Measurements from ENCODE around the gene GATAD2B.

The GATAD2B gene

DNA sequence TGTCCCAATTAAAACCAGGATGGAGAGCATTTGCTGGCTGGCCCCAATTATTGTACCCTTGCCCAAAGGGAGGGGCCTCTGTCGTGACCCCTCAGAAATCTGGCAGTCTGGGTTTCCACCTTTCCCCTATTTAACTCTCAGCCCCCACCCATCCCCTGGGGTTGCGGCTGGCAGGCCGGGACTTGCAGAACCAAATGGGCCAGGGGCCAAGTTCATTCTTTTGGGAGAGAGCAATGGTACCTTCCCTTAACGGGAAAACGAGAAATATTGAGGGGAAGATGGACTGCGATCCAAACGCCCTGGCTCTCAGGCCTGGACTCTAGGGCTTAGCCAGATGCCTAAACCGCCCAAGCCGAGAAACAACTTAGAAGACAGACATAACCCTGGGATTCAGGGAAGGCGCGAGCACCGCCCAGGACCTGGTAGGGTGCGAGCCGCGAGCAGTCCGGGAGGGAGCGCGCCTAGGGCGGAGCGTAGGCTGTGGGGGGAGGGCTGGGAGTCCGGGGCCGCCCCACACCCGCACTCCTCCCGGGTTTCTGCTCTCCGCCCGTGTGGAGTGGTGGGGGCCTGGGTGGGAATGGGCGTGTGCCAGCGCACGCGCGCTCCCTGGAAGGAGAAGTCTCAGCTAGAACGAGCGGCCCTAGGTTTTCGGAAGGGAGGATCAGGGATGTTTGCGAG, 147.9 kb downstream of the GATAD2B start, which contains the start of gene SLC27A3:
TSS of gene SLC27A3 (plus strand) at position 628 of the 678 bp plus-strand sequence. CDS start 91 bp downstream, outside the sequence.
- ChIA-PET CTCF (interaction anchor here (1.1 to 3.5 kb wide), 4 partner anchors 12 to 212 kb away, joined by 3 to 18 read pairs (median 6); partner anchors contain the start of genes CREB3L4 and RAB13), POLR2A (no interaction called here)
- TF ChIP-seq, protein P1, sequence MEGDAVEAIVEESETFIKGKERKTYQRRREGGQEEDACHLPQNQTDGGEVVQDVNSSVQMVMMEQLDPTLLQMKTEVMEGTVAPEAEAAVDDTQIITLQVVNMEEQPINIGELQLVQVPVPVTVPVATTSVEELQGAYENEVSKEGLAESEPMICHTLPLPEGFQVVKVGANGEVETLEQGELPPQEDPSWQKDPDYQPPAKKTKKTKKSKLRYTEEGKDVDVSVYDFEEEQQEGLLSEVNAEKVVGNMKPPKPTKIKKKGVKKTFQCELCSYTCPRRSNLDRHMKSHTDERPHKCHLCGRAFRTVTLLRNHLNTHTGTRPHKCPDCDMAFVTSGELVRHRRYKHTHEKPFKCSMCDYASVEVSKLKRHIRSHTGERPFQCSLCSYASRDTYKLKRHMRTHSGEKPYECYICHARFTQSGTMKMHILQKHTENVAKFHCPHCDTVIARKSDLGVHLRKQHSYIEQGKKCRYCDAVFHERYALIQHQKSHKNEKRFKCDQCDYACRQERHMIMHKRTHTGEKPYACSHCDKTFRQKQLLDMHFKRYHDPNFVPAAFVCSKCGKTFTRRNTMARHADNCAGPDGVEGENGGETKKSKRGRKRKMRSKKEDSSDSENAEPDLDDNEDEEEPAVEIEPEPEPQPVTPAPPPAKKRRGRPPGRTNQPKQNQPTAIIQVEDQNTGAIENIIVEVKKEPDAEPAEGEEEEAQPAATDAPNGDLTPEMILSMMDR (IDR thresholded peaks at IDR 0.05; ENCODE audit: control extremely low read depth, extremely low read depth, low read depth, missing control alignments) = no peak
- DNase-seq (ENCODE audit: extremely low spot score) = no peak

DNA sequence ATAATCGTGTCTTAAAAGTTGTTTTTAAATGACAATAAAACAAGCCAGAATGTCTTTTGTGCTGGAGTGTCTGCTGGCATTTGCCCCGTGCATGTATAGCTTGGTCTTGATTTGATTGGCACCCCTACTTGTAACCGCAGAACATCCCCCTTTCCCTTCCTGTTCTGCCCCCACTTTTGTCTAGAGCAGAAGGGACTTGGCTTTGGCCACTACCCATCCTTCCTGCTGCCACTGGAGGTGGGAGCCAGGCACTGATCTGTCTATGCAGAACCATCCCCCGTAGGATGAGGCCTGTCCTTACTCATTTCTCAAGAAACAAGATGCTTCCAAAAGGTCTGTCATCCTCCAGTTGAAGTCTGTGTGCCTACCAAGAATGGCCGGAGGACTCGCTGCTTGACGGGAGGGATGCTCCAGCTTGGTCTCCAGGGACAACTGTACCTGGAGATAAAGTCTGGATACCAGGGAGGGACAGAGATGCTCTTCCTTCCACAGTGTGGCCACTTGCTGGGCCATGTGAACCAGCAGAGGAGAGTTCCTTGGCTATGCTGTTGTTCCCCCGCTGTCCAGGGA, 148.7 kb downstream of the GATAD2B start:
- CTCF ChIA-PET = interaction anchor here (1.7 kb wide), 1 partner anchor 23 kb away, joined by 5 read pairs; no protein-coding TSS in a partner anchor
- POLR2A ChIA-PET = interaction anchor here (0.6 kb wide), 1 partner anchor 122 kb away, joined by 6 read pairs; no protein-coding TSS in a partner anchor
- DNase-seq (ENCODE audit: extremely low spot score) = no peak
- TF ChIP-seq, protein P1 (IDR thresholded peaks at IDR 0.05; ENCODE audit: control extremely low read depth, extremely low read depth, low read depth, missing control alignments) = no peak

DNA sequence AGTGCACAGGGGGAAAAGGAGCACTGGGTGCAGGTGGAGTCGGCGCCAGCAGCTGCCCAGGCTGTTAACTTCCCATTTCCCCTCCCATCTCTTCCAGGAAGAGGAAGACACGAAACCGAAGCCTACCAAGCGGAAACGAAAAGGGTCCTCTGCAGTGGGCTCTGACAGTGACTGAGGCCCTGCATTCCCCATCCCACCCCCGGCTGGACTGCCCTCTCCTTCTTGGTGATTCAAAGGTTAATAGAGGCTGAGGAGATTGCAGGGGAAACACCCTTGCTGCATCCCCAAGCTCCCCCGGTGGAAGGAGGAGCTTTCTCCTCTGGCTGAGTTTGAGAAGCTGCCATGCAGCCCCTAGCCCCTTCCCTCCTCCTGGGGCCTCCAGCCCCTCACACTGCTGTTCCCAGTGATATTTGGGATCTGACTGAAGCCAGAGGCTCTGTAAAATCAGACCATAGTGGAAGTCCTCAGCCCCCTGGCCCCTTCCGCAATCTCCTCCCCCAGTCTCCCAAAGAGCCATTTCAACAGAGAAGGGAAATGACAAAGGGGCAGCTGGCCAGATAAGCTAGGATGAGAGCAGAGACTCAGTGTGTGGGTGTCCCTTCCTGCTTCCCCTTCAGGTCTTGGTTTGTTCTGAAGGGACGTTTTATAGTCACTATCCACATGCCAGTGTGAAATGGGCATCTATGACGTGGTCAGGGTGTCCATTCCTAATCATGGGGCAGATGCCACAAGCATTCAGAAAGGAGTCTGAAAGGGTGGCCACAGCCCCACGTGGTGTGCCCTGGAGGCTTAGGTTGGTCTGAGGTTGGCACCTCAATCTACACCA, 149.5 kb downstream of the GATAD2B start:
- TF ChIP-seq, protein P1 (IDR thresholded peaks at IDR 0.05; ENCODE audit: control extremely low read depth, extremely low read depth, low read depth, missing control alignments) = no peak
- POLR2A ChIA-PET = interaction anchor here (0.6 kb wide), 1 partner anchor 122 kb away, joined by 6 read pairs; no protein-coding TSS in a partner anchor
- DNase-seq (ENCODE audit: extremely low spot score) = no peak
- CTCF ChIA-PET = interaction anchor here (0.7 to 1.7 kb wide), 7 partner anchors 12 to 223 kb away, joined by 3 to 5 read pairs (median 3); partner anchors contain the start of gene DENND4B

DNA sequence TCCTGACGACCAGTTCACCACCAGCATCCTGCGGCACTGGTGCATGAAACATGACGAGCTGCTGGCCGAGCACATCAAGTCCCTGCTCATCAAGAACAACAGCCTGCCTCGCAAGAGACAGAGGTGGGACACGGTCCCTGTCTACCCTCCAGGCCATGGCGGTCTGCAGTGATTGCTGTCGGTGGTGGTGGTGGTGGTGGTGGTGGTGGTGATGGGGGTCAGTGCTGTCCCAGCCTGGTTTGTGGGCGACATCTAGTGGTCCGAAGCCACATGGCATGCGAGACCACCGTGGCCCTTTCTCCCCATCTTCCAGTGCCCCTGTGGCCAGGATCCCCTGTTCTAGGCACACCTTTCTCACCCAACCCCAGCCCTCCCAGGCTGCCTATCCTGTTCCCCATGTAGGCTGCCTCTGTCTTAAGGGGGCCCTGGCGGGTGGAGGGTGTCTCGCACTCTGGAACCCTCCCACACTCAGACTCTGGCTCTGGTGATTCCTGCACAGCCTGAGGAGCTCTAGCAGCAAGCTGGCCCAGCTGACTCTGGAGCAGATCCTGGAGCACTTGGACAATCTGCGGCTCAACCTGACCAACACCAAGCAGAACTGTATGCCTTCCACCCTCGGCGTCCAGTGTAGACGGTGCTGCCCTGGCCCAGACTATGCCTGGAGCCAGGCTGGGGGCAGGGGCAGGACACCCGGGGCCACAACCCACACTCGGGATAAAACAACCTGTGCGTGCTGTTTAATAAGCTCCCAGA, 150.8 kb downstream of the GATAD2B start:
- CTCF ChIA-PET = interaction anchor here (0.9 to 2.0 kb wide), 6 partner anchors 8 to 215 kb away, joined by 3 to 6 read pairs (median 3); partner anchors contain the start of gene DENND4B
- DNase-seq (ENCODE audit: extremely low spot score) = no peak
- TF ChIP-seq, protein P1 (IDR thresholded peaks at IDR 0.05; ENCODE audit: control extremely low read depth, extremely low read depth, low read depth, missing control alignments) = peak; percentile 17

DNA sequence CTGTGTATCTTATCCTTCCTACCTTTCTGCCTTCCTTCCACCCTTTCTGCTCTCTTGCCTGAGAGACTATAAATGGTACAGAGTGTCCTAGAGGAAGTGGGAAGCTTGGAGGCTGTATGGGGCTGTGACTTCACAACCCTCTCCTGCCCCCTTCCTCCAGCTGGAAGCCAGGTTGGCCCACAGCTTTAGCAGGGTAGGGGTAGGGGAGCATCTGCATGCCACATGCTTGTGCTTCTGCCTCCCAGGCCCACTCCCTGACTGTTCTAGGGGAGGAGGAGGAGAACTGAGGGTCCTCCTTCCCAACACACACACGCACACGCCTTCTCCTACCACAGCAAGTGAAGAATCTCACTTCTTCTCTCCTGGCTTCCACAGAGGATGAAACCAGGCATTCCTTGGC, 151.5 kb downstream of the GATAD2B start:
- POLR2A ChIA-PET = no interaction called here
- no peak for DNase-seq (ENCODE audit: extremely low spot score)
- TF ChIP-seq, protein P1 (IDR thresholded peaks at IDR 0.05; ENCODE audit: control extremely low read depth, extremely low read depth, low read depth, missing control alignments) = no peak
- CTCF ChIA-PET = interaction anchor here (0.8 to 2.0 kb wide), 3 partner anchors 9 to 216 kb away, joined by 3 to 6 read pairs (median 5); no protein-coding TSS in a partner anchor

More for the DNA sequence above, 150.8 kb downstream of the GATAD2B start:
- POLR2A ChIA-PET = no interaction called here
